Right kidney (tissue), 1 donor: ENCODE measurements around the gene NRG3.

Experiments
- DNase-seq: peaks from one replicate; pipeline ENCODE4 v3.0.0-alpha.2; 2016

NRG3 gene

DNA sequence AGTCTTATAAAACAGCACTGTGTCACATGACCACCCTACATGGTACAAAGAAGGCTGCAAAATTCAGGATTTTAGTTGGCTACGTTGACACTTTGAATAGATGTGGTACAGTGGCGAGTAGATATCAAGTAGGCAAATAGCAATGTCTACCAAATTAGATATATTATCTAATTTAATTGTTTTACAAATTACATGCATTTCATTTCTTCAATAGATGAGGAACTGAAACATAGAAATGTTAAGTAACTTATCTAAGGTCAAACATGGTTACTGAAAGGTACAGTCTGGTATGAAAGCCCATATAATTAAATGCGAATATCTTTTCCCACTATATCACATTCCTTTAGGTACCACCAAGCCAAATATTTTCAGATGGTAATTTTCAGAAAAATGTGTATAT lies 972.2 kb downstream of the NRG3 start:
- DNase-seq: no peak

DNA sequence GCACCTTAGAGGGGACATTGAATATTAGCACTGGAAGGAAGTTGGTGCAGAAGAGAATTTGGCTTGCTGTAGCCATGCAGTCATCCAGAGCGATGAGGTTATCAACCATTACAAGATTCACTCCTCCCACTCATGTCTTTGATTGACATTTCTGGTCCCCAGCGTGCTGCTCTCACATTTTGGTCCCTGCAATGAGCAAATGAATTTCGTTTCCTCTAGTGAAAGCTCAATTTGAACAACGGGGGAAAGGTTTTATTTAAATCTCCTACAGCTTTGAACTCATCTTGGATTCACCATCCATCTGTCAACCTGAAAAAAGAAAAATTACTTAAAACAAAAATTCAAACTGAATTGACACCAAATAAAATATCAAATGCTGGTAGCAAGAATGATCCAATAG lies 975.2 kb downstream of the NRG3 start:
- DNase-seq: no peak

DNA sequence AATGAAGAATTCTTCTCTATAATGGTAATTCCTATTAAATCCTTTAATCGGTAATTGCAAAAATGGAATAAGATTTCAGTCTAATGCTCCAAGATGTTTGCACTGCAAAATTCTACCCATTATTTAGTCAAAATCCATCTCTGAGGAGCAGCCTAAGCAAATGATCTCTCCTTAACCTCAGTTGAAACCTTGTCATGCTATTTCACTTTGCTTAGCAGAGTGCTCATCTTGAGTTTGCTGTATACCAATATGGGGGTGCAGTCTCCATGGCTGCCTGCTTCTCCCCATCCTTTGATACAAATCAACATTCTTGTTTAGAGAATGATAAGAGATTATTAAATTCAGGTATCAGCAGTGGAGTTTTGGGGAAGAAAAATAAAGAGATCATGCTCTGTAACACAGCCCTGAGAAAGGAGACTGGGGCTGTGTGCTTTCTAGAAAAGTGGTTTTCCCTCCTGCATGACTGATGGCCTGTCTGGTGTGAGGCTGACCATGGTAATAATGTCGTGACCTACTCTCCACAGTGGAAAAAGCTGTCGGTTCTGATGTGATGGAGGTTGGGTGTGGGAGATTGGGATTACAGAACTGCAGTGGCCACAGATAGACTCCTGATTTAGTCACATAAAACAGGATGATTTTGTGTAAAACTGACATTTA lies 982.1 kb downstream of the NRG3 start:
- no peak for DNase-seq

DNA sequence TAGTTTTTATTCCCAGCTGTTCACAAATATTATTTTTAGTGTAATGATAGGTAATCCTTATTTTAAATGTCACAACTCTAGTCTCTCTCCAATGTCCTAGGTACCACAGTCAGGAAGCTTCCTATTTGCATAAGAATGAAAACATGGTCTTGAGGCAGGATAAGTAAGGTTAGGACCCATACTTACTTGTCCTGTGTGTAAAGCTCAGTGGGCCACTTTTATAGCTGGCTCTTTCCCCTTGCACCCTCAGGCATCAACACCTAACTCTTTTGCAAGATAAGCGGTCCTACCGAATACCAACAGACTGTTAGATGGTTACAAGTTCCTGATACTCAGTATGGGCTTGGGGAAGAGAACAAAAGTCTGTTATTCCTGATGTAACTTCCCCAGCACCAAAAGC lies 986.9 kb downstream of the NRG3 start:
- no peak for DNase-seq

DNA sequence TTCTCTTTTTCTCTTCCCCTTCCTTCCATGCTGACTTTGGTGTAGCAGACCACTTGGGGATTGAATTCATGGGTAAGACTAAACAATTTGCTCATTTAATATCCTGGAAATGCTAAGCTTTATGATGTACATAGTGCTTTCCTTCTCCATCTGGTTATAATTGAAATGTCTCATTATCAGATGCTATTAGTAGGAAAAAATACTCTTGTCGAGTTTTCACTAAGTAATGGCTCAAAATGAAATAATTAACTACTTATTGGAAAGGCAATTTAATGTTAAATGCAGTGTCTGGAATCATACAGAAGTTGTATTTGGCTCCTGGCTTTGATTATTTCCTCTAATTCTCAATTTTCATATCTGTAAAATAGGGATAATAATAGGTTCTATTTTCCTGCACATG lies 990.4 kb downstream of the NRG3 start:
- DNase-seq: no peak

DNA sequence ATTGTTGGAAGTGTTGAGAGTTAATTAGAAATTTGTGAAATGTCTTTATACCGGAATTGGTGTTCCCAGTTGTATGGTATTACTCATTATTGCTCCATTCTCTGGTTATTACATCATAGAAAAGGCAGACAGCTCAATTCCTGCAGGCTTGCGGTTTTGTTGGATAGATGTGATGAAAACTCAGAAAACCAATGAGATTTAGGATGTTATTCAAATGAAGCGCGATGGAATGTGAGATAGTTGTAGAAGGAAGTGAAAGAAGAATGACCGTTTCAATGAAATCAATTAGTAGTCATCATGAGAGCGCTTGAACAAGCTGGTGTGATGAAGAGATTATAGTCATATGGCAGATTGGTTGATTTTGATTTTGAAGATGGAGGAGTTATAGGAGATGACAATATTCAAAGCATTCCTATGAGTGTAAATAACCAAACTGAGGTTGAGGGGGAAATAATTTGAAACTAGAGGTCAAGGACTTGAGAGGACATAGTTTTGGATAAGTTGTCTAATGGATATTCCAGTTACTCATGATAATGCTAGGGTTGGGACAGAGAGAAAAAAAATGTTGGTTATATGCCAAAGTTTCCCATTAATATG lies 991.5 kb downstream of the NRG3 start:
- no peak for DNase-seq

DNA sequence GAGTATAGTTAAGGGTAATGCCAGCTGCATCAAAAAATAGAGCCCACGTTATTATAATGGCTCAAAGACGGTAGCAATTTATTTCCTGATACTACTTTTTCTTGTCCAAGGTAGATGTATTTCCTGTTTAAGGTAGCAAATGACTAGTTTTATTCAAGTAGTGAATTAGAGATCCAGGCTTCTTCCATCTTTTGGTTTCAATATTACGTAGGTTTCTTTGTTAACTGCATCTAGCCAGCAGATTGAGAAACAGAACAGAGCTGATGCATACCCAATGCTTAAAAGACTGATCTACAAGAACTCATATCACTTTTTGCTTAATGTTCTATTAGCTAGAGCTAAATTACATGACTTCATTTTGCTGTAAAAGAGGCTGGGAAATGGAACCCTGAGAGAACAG lies 992.1 kb downstream of the NRG3 start:
- DNase-seq: no peak

DNA sequence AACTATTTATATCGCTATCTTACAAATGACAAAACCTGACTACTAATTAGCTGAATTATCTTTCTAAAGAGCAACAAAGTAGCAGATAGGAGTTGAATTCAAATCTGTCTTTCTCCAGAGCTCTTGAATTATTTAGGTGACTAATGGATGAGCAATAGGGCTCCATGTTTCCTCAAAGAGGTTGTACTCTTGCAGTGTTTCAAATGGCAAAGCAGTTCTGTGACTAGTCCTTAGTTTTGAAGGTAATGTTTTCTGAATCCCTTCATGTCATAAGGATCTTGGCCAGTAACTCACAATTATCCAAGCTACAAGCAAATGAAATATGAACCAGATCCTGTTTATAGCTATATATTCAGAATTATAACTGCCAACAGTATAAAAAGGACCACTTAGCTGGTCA lies 999.7 kb downstream of the NRG3 start:
- no peak for DNase-seq

DNA sequence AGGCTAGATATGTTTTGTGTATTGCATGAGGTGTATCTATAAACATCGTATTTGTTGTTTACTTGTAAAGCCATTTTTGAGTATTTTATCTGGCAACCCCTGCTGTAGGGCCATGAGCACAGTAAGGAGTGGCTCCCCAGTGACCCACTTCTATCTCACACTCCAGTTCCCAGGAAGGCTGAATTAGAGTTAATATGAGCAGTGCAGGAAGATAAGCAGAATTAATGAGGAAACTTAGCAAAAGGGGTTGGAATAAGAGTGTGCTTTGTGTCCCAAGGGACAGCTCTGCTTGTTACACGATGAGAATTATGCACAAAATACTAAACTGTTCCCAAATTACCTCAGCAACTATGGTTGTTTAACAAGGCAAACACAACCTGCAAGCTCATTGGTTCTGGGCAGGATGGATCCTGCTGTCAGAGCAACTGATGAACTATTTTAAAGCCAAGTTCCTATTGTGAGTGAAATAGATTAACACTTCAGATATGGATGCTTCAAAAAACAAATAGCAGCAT lies 1005.8 kb downstream of the NRG3 start:
- DNase-seq: no peak

DNA sequence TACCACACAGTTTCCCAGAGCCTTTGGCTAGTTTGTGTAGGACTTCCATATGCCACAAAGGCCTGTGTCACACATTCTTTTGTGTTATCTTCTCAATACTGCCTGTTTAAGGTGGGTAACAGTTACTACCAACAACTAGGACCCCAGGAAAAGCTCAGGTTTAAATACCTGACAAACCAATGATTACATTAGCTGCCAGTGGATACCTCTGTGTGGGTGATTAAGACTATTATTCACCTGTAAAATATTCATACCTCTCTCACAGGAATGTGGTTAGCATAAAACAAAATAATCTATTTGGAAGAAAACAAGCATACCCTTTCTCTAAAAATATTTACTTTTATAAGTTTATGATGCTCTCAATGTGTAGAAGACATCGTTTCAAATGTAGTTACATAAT lies 1007.7 kb downstream of the NRG3 start:
- DNase-seq: no peak

DNA sequence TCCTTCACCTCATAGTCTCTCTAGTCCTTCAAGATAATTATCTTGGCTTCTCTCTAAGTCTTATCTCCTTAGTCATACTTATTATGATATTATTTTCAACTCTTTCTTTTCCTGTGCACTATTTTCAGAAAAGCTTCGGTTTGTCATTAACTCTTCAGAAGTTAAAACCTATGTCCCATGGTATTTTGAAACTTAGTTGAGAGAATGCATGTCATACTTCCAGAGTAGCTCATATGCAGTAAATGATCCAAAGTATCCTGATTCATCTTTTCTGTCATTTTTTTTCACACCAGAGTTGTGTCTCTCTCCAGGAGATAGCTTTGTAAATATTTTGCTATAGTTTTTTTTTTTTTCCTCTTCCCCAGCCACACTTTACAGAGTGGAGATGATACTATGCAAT lies 1008.6 kb downstream of the NRG3 start:
- no peak for DNase-seq

DNA sequence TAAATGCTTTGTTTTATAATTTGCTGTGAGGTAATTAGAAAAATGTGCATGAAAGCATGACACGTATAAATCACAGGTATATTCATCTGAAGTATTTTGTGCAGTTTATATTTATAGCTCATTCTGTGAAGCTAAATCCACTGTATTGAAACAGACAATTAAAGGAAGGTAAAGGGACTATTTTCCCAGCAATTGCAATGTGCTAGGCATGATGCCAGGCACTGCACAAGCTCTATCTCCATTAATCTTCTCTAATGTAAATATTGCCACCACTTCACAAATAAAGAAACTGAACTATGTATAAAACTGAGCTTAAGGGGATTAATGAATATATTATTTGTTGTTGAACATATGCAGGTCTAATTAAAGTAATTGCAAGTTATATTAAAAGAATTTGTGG lies 1012.5 kb downstream of the NRG3 start:
- DNase-seq: no peak

DNA sequence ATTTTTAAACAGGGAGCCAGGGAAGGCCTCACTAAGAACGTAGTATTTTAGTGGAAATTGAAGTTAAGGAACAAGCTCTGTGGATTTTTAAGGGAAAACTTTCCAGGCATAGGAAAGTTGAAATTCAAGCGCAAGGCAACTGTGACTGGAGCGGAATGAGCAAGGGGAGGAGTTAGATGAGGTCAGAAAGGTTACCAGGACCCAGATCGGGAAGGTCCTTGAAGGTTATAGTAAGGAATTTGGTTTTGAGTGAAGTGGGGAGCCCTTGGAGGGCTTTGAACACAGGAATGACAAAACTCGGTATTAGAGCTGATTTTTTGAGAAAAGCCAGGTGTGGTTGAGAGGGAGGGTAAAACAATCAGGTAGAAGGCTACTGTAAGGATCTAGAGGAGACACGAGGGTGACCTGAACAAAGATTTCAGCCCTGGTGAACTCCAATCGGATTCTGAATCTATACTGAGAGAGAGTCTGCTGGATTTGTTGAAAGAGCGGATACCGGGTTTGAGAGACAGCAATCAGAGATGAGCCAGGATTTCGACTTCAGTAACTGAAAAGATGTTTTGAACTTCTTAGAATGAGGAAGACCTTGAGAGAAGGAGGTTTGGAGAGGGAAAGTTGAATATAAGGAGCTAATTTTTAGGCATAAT lies 1013.9 kb downstream of the NRG3 start:
- DNase-seq: no peak

DNA sequence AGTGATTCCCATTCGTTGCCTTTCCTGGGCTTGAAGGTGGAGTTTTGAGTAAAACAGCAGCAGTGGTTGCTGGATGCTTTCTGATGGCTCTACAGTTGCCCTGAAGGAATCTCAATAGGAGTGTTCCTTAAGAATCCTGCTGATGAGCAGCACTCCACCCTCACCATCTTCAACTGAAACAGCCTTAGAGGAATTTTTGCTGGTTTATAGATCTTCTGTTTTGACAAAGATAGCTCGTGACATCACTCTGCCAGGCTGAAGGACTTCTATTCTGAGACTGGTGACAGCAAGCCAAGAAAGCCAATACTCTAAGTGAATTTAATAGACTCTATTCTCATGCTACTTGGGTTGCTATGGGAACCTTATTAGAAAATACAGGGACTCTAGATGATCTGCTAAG lies 1014.7 kb downstream of the NRG3 start:
- no peak for DNase-seq

DNA sequence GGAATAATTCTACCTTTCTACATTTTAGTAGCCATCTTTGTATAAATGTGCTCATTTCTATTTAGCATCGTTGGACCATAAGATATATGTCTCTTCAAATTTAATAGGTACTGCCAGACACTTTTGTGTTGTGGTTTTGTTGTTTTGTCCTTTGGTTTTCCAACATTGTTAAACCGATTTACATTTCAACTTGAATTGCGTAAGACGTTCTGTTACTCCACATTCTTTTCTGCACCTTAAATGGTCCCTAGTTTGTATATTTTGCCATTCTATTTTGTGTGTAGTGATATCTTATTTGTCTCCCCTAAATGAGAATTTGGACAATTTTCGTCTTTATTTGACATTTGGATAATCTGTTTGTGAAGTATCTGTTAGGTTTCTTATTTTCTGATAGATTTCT lies 1015.6 kb downstream of the NRG3 start:
- no peak for DNase-seq

DNA sequence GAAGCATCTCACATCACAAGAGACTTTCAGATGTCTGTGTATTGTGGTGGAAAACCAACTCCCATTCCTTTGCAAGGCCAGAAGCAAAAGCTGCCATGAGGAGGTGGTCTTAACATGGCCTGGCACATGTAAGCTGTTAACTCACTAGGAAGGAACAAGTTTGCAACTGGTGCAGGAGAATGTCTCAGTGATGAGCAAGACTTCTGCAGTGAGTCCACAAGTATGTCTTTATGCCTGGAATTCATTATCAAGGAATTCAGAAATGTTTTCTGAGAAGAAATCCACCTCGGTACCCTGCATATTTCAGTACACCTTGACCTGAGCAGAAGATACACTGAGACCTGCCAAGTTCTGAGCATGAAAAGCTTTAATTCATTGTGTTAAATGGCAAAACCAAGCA lies 1033.1 kb downstream of the NRG3 start:
- DNase-seq: no peak

DNA sequence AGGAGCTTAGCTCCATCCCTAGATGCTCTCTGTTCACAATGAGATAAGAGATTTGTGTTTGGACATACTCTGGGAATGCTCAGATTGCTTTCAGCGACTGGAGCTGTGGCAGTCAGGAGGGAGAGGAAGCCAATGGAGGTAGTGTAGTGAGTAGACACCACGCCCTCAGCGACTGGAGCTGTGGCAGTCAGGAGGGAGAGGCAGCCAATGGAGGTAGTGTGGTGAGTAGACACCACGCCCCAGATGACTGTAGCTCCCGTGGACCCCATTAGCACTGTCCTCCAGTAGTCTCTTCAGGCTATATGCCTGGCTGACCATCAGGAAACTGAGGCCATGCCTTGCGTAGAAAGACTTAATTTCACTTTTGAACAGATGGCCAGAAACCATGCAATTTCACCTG lies 1033.8 kb downstream of the NRG3 start:
- DNase-seq: no peak

DNA sequence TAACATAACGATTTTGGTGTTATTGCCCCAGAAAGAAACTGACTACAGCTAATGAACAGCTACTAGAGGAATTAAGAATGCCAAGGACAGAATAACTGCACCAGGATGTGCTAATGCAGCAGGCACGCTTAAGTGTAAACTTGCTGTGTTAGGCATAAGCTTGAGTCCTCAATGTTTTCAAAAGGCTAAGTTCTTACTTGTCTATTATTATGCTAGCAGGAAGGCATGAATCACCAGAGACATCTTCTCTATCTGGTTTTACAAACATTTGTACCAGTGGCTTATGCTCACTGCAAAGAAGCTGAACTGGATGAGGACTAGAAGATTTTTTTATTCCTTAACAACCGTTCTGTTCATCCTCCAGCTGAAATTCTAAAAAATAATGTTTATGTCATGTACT lies 1035.3 kb downstream of the NRG3 start:
- no peak for DNase-seq

DNA sequence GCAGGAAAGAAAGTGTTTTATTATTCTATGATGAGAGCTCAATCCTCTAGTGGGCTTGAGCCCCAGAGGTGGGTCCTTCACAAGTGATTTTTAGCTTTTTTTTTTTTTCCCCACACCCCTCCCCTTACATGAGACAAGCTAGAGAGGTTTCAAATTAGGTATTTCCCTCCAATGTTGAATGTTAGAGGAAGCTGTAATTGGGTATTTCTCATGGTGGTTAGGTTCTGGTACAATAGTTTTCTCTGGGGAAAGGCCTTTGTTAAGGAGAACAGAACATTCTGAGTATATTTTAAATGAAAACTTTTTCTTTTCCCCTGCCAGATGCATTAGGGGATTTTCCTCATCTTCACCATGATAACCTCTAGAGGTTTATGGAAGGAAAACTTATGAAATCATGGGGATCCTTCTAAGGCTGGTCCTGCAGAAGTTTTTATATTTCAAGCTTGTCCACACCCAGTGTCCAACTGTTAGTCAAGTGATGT lies 1039.7 kb downstream of the NRG3 start:
- DNase-seq: no peak

DNA sequence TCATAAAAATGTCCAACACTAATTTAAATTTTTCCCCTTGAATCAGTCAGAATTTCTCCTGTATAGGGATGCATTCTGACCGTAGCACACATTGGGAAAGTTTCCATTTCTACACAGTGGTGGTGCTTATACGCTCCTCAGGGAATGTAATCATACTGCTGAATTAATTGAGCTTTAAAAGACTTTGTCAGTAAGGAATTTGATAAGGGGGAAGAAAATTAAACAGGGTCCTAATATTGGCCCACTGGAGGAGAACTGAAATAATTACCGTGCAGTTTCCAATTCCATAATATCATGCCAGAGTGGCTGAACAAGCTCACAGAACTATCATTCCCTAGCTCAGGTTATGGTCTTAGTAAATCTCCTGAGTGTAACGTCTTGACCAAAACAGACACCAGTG lies 1041.9 kb downstream of the NRG3 start:
- no peak for DNase-seq

DNA sequence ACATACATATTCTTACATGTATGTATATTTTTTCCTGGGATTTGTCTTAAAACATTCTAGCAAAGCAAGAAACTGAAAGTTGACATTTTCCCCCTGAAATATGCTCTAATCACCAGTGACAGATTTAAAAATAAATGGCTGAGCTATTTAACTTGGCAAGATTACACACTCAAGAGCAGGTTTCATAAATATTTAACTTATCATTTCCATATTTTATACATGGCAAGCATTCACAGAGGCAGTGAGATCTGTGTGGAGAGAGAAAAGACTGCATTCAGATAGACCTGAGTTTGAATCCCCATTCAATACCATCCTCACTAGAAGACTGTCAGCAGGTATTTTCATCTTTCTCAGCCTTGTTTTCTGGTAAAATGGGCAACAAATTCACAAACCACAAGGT lies 1043.0 kb downstream of the NRG3 start:
- DNase-seq: no peak

DNA sequence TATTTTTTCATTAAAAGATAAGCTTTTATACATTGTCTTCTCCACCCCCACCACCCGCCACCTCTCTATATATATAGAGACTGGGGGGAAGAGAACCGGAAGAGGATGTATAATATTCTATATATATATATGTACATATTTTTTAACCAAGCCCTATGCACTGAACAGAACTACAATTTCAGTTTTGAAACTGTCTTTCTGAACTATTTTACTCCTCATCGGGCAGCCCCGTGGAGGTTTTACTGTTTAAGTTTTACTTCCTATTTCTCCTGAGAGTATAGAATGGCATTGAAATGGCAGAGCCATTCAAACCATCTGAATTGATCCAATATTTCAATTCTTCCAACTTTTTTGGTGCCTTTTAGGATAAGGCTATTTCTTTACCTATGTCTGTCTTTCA lies 1047.1 kb downstream of the NRG3 start:
- DNase-seq: no peak

DNA sequence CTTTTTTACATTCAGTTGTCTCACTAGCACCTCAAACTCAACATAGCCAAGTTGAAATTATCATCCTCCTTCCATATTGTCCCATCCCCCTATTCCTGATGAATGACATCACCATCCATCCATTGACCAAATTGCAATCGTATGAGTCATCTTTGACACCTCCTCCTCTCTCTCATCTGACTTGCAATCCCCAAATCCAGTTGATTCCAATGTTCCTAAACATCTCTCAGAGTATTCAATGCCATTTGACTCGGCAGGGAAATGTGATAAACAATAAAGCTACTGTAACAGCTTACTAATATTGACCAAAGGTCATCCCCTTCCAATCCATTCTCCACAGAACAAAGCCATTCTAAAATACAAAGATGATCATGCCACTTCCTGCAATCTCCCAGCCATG lies 1047.8 kb downstream of the NRG3 start:
- no peak for DNase-seq

DNA sequence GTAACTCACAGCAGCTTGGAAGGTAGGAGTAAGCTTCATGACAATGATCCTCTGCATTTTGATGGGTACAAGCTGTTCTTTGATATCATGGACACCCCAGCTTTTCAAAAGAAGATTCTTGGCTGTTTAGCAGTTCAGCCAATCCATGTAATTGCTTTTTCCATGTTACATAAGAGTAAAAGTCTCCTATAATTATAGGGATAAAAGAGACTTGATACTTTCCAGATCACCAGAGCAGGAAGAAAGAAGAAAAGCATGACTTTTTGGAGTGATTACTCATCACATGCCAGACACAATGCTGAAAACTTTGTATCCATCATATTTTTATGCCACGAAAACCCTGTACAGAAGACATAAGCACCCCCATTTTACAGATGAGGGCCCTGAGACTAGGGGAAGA lies 1049.7 kb downstream of the NRG3 start:
- DNase-seq: no peak
